AG10803 (cell line): ENCODE data around the gene SYDE1.
A peak's percentile ranks its signal among the peaks of the same experiment; 100 is the strongest.

Source experiments
- DNase-seq: peaks from one replicate; pipeline ENCODE4 v3.0.0; 2010; ENCODE audit warnings: low read depth
- H3K4me3 ChIP-seq: 2 replicates; pipeline ENCODE4 v1.5.1; 2011; ENCODE audit warnings: mild to moderate bottlenecking, low read length, control low read depth
- CTCF ChIP-seq: conservative IDR thresholded peaks from 2 replicates; pipeline ENCODE4 v1.5.1; 2011; ENCODE audit warnings: mild to moderate bottlenecking, low read length, control low read depth, inconsistent platforms

The SYDE1 gene

GRCh38 chr19:15144046-15144646, 36.9 kb downstream of the SYDE1 start:
- no peak overlapping the region for H3K4me3 ChIP-seq
- DNase-seq = peak; percentile 26
- TF ChIP-seq CTCF = no peak

GRCh38 chr19:15147090-15147489, 39.9 kb downstream of the SYDE1 start:
- TF ChIP-seq CTCF = no peak
- no peak for DNase-seq

GRCh38 chr19:15149737-15150136, 42.5 kb downstream of the SYDE1 start:
- no peak for DNase-seq
- TF ChIP-seq CTCF = no peak
- no peak overlapping the region for H3K4me3 ChIP-seq

More at GRCh38 chr19:15147090-15147489, 39.9 kb downstream of the SYDE1 start:
- H3K4me3 ChIP-seq = no peak overlapping the region

GRCh38 chr19:15154002-15154612, 46.9 kb downstream of the SYDE1 start:
- no peak overlapping the region for H3K4me3 ChIP-seq
- peak; percentile 69 for TF ChIP-seq CTCF
- DNase-seq = peak; percentile 39

- no peak for DNase-seq
- no peak for TF ChIP-seq CTCF
These were observed 48.1 kb downstream of the SYDE1 start for GRCh38 chr19:15155296-15155695.

GRCh38 chr19:15156391-15156790, 49.2 kb downstream of the SYDE1 start:
- DNase-seq = no peak
- TF ChIP-seq CTCF = no peak
- no peak overlapping the region for H3K4me3 ChIP-seq

More at GRCh38 chr19:15155296-15155695, 48.1 kb downstream of the SYDE1 start:
- H3K4me3 ChIP-seq = no peak overlapping the region

- TF ChIP-seq CTCF = no peak
- no peak overlapping the region for H3K4me3 ChIP-seq
- DNase-seq = peak; percentile 17
These were observed 52.0 kb downstream of the SYDE1 start for GRCh38 chr19:15159251-15159650.
